MM.1S (cell line): ENCODE data around the gene CDH6.

Source experiments
- EZH2 ChIP-seq: fragments of 300-600 bp; sonication (generic); optimal IDR thresholded peaks from 2 replicates; pipeline ENCODE3; 2017; ENCODE audit warnings: low read depth, mild to moderate bottlenecking, antibody characterized with exemption, low read length, mixed read lengths
- EZH2phosphoT487 ChIP-seq: fragments of 300-600 bp; sonication (generic); IDR thresholded peaks from 2 replicates; pipeline ENCODE4 v1.6.1; 2018; ENCODE audit warnings: antibody characterized with exemption, low read length
- TF ChIP-seq, protein P1 (sequence below): fragments of 300-600 bp; sonication (generic); IDR thresholded peaks from 2 replicates; pipeline ENCODE4 v1.5.1; 2016; ENCODE audit warnings: antibody characterized with exemption, low read length, mixed read lengths

DNA sequence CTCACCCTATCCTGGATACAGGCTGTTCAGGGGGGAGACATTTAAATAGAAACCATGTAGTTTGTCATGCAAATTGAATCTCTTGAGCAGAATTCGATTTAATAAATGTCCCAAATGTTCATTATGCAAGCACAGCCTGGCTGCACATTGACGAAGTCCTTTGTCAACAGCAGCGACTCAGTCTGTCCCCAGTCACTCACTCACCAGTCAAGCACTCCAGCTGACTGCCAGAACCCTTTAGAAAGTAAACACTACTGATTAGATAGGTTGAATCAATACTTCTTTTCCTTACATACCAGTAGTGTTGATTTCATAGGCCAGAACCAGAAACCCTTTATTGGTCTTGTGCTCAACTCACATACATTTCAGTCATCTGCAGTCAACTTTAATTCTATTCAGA is 27.5 kb downstream of the CDH6 start:
- TF ChIP-seq, protein P1, sequence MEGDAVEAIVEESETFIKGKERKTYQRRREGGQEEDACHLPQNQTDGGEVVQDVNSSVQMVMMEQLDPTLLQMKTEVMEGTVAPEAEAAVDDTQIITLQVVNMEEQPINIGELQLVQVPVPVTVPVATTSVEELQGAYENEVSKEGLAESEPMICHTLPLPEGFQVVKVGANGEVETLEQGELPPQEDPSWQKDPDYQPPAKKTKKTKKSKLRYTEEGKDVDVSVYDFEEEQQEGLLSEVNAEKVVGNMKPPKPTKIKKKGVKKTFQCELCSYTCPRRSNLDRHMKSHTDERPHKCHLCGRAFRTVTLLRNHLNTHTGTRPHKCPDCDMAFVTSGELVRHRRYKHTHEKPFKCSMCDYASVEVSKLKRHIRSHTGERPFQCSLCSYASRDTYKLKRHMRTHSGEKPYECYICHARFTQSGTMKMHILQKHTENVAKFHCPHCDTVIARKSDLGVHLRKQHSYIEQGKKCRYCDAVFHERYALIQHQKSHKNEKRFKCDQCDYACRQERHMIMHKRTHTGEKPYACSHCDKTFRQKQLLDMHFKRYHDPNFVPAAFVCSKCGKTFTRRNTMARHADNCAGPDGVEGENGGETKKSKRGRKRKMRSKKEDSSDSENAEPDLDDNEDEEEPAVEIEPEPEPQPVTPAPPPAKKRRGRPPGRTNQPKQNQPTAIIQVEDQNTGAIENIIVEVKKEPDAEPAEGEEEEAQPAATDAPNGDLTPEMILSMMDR: no peak
- no peak for TF ChIP-seq EZH2
- TF ChIP-seq EZH2phosphoT487: no peak
